ENCODE results near the gene HTRA3. TPM values are rescaled to one million over a fixed set of nuclear protein-coding genes. Genes with fewer than 3 reads are reported as not detected.

Gene HTRA3
- total and polyA plus RNA-seq, 4 experiments from 2014 or later, result not detected

DNA sequence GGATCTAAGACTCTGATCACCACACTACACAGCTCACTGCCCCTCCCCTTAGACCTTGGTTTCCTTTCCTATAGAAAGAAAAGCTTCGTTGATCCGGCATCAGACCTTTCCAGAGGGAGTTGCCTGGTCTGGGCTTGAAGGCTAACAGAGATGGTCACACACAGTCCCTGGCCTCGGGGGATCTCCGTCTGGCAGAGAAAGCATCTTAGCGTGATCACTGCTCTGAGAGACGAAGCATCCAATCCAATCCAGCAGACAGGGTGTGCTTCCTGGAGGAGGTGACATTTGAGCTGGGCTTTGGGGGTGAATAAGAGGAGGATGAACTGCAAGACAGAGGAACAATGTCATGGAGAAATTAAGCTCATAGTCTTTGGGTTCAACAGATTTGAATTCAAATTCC, 49.5 kb downstream of the HTRA3 start:
- H3K27me3 Mint-ChIP-seq, result peaks cover 5 to 8% of the 10 kb centered on the region in 2 donors
- Histone ChIP-seq H3K36me3 (ENCODE audit: insufficient read depth, low read length) (no peaks in the 10 kb centered on the region), H3K9me3 (ENCODE audit: control insufficient read depth in 1 of 2, low read length in 2 of 2) (no peaks in the 10 kb centered on the region), H3K4me3 (ENCODE audit: low read length in 2 of 2) (no peak overlapping the region), H3K4me1 (ENCODE audit: insufficient read depth, low read length) (no peaks in the 10 kb centered on the region), H3K27ac (ENCODE audit: low read depth, low read length) (no peak overlapping the region), H3K27me3 (ENCODE audit: insufficient read depth, low read length) (no peaks in the 10 kb centered on the region)
- no peak for DNase-seq
- no peaks in the 10 kb centered on the region for H3K4me1 Mint-ChIP-seq
- no peak overlapping the region for H3K4me3 Mint-ChIP-seq
- H3K9me3 Mint-ChIP-seq, result peaks cover 0 to 3% (median 0%) of the 10 kb centered on the region in 8 donors
- CTCF ChIA-PET (ENCODE audit: partially characterized antibody), result no interaction called here
- H3K27ac Mint-ChIP-seq, result no peak overlapping the region
- intact Hi-C loops (cut with micrococcal nuclease), result no loop called here
- H3K36me3 Mint-ChIP-seq, result no peaks in the 10 kb centered on the region
- POLR2A ChIA-PET (ENCODE audit: partially characterized antibody), result no interaction called here

DNA sequence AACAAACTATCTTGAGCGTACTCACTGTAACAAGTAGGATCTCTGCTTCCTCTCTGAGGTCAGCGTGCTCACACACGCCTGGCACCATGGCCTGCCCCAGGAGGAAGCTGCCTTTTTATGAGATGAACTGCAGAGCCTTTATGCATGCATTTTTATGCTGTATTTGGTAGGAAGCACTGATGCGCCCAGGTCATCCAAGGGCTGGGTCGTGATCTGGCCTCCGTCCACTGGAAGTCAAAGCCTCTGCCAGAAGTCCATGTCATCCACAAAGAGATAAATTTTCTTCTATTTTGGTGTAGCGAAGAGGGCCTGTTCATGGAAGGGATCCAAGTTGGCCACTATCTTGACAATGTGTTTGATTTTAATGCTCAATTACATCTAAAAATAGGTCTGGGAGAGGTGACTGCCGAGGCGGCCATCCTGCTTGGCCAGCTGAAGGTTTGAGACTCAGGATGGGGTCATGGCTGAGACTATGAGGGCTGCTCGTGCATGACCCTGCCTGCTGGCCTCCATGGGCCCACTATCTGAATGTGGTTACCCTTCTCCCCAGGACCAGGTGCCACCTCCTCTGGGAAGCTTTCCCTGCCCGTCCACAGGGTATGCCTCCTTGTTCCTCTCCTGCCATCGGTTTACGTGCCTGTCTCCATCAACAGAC, 50.3 kb downstream of the HTRA3 start:
- Histone ChIP-seq H3K36me3 (ENCODE audit: insufficient read depth, low read length) (no peaks in the 10 kb centered on the region), H3K4me1 (ENCODE audit: insufficient read depth, low read length) (no peaks in the 10 kb centered on the region), H3K4me3 (ENCODE audit: low read length in 2 of 2) (no peak overlapping the region), H3K9me3 (ENCODE audit: control insufficient read depth in 1 of 2, low read length in 2 of 2) (no peaks in the 10 kb centered on the region), H3K27me3 (ENCODE audit: insufficient read depth, low read length) (no peaks in the 10 kb centered on the region), H3K27ac (ENCODE audit: low read depth, low read length) (no peak overlapping the region)
- H3K9me3 Mint-ChIP-seq, result peaks cover 0 to 3% (median 0%) of the 10 kb centered on the region in 8 donors
- POLR2A ChIA-PET (ENCODE audit: partially characterized antibody), result no interaction called here
- H3K4me3 Mint-ChIP-seq, result no peak overlapping the region
- no peaks in the 10 kb centered on the region for H3K4me1 Mint-ChIP-seq
- peaks cover 5 to 7% of the 10 kb centered on the region in 2 donors for H3K27me3 Mint-ChIP-seq
- no peaks in the 10 kb centered on the region for H3K36me3 Mint-ChIP-seq
- no peak for DNase-seq
- no peak overlapping the region for H3K27ac Mint-ChIP-seq
- intact Hi-C loops (cut with micrococcal nuclease), result no loop called here
- CTCF ChIA-PET (ENCODE audit: partially characterized antibody), result no interaction called here

DNA sequence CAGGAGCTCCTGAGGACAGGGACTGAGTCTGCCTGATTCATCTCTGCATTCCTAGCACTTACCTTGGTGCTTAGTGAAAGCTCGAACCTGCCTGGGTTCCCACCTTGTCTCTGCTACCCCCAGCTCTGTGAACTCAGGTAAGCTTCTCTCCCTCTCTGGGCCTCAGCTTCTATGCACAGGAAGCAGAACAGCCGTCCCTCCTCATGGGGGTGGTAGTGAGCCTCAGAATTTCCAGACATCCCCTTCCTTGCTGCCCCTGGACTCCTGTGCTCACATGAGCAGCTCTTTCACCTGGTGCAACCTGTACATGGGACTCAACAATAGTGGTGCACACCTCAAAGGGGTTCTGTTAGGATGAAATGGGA, 50.8 kb downstream of the HTRA3 start:
- Histone ChIP-seq H3K27ac (ENCODE audit: low read depth, low read length) (no peak overlapping the region), H3K4me1 (ENCODE audit: insufficient read depth, low read length) (no peaks in the 10 kb centered on the region), H3K4me3 (ENCODE audit: low read length in 2 of 2) (no peak overlapping the region), H3K36me3 (ENCODE audit: insufficient read depth, low read length) (no peaks in the 10 kb centered on the region), H3K27me3 (ENCODE audit: insufficient read depth, low read length) (no peaks in the 10 kb centered on the region), H3K9me3 (ENCODE audit: control insufficient read depth in 1 of 2, low read length in 2 of 2) (no peaks in the 10 kb centered on the region)
- Mint-ChIP-seq H3K9me3 (peaks cover 0 to 3% (median 0%) of the 10 kb centered on the region in 8 donors), H3K4me1 (no peaks in the 10 kb centered on the region), H3K27ac (peak overlapping the region in 1 of 7 donors; percentile 5), H3K36me3 (no peaks in the 10 kb centered on the region), H3K4me3 (no peak overlapping the region), H3K27me3 (peaks cover 2 to 6% of the 10 kb centered on the region in 2 donors)
- DNase-seq, result no peak
- ChIA-PET CTCF (ENCODE audit: partially characterized antibody) (no interaction called here), POLR2A (ENCODE audit: partially characterized antibody) (no interaction called here)
- intact Hi-C loops (cut with micrococcal nuclease), result no loop called here

DNA sequence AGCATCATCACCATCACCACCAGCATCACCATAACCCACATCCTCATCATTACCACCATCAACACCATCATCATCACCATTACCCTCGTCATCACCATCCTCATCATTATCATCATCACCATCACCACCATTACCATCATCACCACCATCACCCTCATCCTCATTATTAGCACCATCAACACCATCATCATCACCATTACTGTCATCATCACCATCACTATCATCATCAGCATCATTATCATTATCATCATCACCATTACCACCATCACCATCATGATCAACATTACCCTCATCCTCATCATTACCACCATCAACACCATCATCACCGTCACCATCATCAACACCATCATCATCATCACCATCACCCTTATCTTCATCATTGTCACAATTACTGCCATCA, 51.7 kb downstream of the HTRA3 start:
- Mint-ChIP-seq H3K4me1 (no peaks in the 10 kb centered on the region), H3K27me3 (peaks cover 0 to 4% of the 10 kb centered on the region in 2 donors), H3K4me3 (no peak overlapping the region), H3K27ac (no peak overlapping the region), H3K9me3 (peaks cover 0 to 3% (median 0%) of the 10 kb centered on the region in 8 donors), H3K36me3 (no peaks in the 10 kb centered on the region)
- intact Hi-C loops (cut with micrococcal nuclease), result no loop called here
- Histone ChIP-seq H3K27me3 (ENCODE audit: insufficient read depth, low read length) (no peaks in the 10 kb centered on the region), H3K4me1 (ENCODE audit: insufficient read depth, low read length) (no peaks in the 10 kb centered on the region), H3K36me3 (ENCODE audit: insufficient read depth, low read length) (no peaks in the 10 kb centered on the region), H3K4me3 (ENCODE audit: low read length in 2 of 2) (no peak overlapping the region), H3K27ac (ENCODE audit: low read depth, low read length) (no peak overlapping the region), H3K9me3 (ENCODE audit: control insufficient read depth in 1 of 2, low read length in 2 of 2) (no peaks in the 10 kb centered on the region)
- no peak for DNase-seq
- ChIA-PET CTCF (ENCODE audit: partially characterized antibody) (no interaction called here), POLR2A (ENCODE audit: partially characterized antibody) (no interaction called here)

DNA sequence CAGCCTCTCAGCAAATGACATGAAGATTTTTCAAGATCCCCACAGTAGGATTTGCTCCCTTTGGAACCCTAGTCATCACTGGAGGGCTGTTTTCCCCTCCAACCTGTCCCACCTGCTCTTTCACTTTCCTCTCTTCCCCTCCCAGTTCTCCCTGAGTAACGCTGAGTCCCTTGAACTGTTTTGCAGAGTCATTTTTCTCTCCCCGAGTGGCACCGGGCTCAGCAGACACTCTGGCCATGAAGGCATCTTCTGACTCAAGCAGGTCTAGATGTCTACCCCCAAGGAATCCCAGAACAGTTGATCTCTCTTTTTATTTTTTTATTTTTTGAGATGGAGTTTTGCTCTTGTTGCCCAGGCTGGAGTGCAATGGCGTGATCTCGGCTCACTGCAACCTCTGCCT, 52.2 kb downstream of the HTRA3 start:
- H3K27ac ChIP-seq (ENCODE audit: low read depth, low read length), result no peak overlapping the region
- H3K36me3 Mint-ChIP-seq, result no peaks in the 10 kb centered on the region
- ChIA-PET POLR2A (ENCODE audit: partially characterized antibody) (no interaction called here), CTCF (ENCODE audit: partially characterized antibody) (no interaction called here)
- intact Hi-C loops (cut with micrococcal nuclease), result no loop called here
- H3K9me3 Mint-ChIP-seq, result peaks cover 0 to 3% (median 0%) of the 10 kb centered on the region in 8 donors
- H3K36me3 ChIP-seq (ENCODE audit: insufficient read depth, low read length), result no peaks in the 10 kb centered on the region
- no peaks in the 10 kb centered on the region for H3K4me1 ChIP-seq (ENCODE audit: insufficient read depth, low read length)
- no peak overlapping the region for H3K4me3 ChIP-seq (ENCODE audit: low read length in 2 of 2)
- H3K9me3 ChIP-seq (ENCODE audit: control insufficient read depth in 1 of 2, low read length in 2 of 2), result no peaks in the 10 kb centered on the region
- H3K27ac Mint-ChIP-seq, result no peak overlapping the region
- H3K27me3 Mint-ChIP-seq, result peaks cover 0 to 4% of the 10 kb centered on the region in 2 donors
- no peaks in the 10 kb centered on the region for H3K4me1 Mint-ChIP-seq
- no peak for DNase-seq
- no peak overlapping the region for H3K4me3 Mint-ChIP-seq
- no peaks in the 10 kb centered on the region for H3K27me3 ChIP-seq (ENCODE audit: insufficient read depth, low read length)

DNA sequence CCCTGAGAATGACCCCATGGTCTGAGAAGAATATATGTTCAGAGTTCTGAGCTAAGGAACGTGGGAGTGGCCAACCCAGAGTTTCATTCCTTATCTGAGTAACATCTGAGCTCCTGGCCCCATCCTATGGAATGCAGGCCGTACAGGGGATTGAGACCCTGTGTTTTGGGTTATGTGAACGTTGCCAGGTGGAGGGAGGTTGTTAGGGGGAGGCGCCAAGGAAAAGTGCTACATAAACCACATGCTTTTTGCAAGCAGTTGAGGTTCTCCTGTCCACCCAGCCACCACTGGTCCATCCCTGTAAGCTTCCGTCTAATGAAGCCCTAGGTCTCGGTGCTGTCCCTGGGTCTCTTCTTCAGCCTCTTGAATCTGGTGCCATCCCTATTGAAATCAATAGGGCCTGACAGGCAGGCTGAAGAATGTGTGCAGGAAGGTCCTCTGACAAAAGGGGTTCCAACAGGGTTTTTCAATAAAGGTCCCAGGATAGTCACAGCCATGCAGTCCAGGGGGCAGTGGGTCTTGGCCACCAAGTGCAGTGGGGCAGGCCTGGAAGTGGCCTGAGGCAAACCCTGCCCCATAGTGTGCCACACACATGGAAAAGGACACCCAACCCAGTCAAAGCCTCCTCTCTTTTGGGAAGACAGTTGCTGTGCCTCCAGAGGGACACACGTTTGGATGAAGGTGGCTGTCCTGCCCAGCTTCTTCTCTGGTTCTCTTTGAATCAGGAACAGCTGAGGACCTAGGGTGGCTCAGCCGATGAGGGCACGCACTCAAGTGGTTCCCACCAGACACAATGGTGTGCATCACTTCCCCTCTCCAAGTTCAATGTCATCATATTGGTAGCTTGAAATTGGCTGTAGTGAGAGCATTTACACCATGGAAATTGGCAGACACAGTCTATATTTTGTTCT, 53.5 kb downstream of the HTRA3 start:
- Mint-ChIP-seq H3K36me3 (no peaks in the 10 kb centered on the region), H3K4me3 (no peak overlapping the region), H3K27me3 (peaks cover 0 to 2% of the 10 kb centered on the region in 2 donors), H3K27ac (no peak overlapping the region), H3K4me1 (no peaks in the 10 kb centered on the region), H3K9me3 (peaks cover 0 to 2% (median 0%) of the 10 kb centered on the region in 8 donors)
- Histone ChIP-seq H3K36me3 (ENCODE audit: insufficient read depth, low read length) (no peaks in the 10 kb centered on the region), H3K9me3 (ENCODE audit: control insufficient read depth in 1 of 2, low read length in 2 of 2) (no peaks in the 10 kb centered on the region), H3K27me3 (ENCODE audit: insufficient read depth, low read length) (no peaks in the 10 kb centered on the region), H3K4me3 (ENCODE audit: low read length in 2 of 2) (no peak overlapping the region), H3K4me1 (ENCODE audit: insufficient read depth, low read length) (no peaks in the 10 kb centered on the region), H3K27ac (ENCODE audit: low read depth, low read length) (no peak overlapping the region)
- intact Hi-C loops (cut with micrococcal nuclease), result no loop called here
- DNase-seq, result no peak
- CTCF ChIA-PET (ENCODE audit: partially characterized antibody), result no interaction called here
- POLR2A ChIA-PET (ENCODE audit: partially characterized antibody), result no interaction called here

DNA sequence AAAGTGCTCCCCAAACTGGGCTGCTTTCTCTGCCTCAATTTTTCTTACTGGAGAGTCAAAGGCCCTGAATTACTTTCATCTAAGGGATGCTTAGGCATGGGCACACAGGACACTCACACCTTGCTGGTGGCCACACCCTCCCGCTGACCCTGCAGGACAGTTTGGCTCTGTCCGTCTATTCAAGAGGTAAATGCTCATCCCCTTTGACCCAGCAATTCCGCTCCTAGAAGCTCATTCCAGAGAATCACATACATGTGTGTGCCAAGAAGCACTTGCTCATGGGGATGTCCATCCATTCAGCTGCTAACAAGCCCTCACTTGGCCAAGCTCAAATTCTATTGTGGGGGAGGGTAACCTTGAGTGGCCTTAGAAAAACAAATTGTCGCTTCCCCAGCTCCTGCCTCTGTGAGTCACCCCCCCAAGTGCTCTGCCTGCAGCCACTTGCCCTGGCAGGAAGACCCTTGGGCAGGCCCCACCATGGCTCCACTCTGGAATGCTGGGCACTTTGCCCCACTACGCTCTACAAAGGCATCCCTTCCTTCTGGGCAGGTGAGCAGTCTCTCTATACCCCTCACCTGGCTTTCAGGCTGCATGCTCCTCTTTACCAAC, 54.5 kb downstream of the HTRA3 start:
- peaks cover 0 to 1% of the 10 kb centered on the region in 2 donors for H3K27me3 Mint-ChIP-seq
- Histone ChIP-seq H3K27me3 (ENCODE audit: insufficient read depth, low read length) (no peaks in the 10 kb centered on the region), H3K27ac (ENCODE audit: low read depth, low read length) (no peak overlapping the region), H3K4me1 (ENCODE audit: insufficient read depth, low read length) (no peaks in the 10 kb centered on the region), H3K36me3 (ENCODE audit: insufficient read depth, low read length) (no peaks in the 10 kb centered on the region), H3K9me3 (ENCODE audit: control insufficient read depth in 1 of 2, low read length in 2 of 2) (no peaks in the 10 kb centered on the region), H3K4me3 (ENCODE audit: low read length in 2 of 2) (no peak overlapping the region)
- POLR2A ChIA-PET (ENCODE audit: partially characterized antibody), result no interaction called here
- peak overlapping the region in 2 of 7 donors; percentile 43 to 49 for H3K27ac Mint-ChIP-seq
- intact Hi-C loops (cut with micrococcal nuclease), result no loop called here
- no peaks in the 10 kb centered on the region for H3K4me1 Mint-ChIP-seq
- H3K9me3 Mint-ChIP-seq, result peaks cover 0 to 2% (median 0%) of the 10 kb centered on the region in 8 donors
- no peak for DNase-seq
- H3K4me3 Mint-ChIP-seq, result no peak overlapping the region
- CTCF ChIA-PET (ENCODE audit: partially characterized antibody), result no interaction called here
- no peaks in the 10 kb centered on the region for H3K36me3 Mint-ChIP-seq
